ENCODE data around the gene FYTTD1.

The FYTTD1 gene

DNA sequence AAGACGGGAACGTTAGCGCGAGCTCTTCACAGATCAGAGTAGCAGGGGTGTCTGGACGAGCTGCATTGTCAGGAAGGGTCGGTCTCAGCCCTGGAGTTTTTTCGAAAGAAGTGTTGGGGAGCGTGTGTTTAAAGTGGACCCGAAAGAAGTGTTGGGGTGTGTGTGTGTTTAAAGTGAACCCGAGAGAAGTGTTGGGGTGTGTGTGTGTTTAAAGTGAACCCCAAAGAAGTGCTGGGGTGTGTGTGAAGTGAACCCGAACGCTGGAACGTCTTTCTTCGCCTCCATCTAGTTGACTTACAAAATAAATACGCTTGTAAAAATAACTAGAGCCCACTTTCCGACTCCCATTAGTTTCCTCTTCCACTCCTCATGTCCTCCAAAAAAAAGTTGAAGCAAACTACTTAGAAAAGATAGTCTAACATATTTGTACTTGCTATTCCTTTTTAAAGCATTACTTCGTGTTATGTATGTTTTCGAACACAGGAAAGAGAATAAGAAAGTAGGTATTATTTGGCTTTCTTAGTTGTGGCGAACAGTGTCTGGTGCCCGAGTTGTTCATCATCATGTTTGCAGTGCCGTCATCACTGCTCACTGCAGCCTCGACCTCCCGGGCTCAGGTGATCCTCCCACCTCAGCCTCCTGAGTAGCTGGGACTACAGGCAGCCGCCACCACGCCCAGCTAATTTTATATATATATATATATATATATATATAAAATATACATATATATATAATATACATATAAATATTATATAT, 42.4 kb downstream of the FYTTD1 start:
- no peak for DNase-seq (ENCODE audit: low read depth)

DNA sequence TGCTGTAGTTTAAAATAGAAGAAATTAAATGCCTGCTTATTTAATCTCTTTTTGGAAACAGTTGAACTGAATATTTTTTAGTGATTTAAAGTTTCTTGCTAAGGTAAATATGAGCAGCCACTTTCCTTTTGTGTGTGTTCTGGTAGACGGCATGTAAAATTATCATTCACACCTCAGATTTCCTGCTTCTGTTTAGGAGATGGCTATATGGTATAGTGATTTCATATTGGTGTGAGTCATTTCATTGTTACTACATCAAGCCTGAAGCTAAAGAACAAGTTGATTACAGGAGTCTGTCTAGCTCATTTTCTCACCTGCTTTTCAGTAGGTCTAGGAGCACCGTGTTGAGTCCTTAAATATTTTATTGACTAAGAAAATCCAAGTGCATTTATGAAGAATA, 43.6 kb downstream of the FYTTD1 start:
- DNase-seq (ENCODE audit: low read depth) = no peak

DNA sequence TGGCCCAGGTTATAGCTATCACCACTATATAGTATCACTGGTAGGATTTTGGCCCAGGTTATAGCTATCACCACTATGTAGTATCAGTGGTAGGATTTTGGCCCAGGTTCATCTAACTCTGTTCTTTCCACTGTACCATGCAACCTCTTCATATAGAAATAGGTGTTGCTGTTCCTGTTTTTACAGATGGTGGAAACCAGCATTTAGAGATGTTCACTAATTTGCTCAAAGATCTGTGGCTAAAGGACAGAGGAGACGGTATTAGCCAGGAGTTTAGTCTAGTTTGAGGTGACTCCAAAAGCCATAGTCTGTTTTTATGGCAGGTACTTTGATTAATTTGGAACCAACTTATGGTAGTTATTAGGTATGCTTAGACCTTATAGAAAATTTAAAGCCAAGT, 44.4 kb downstream of the FYTTD1 start:
- no peak for DNase-seq (ENCODE audit: low read depth)

DNA sequence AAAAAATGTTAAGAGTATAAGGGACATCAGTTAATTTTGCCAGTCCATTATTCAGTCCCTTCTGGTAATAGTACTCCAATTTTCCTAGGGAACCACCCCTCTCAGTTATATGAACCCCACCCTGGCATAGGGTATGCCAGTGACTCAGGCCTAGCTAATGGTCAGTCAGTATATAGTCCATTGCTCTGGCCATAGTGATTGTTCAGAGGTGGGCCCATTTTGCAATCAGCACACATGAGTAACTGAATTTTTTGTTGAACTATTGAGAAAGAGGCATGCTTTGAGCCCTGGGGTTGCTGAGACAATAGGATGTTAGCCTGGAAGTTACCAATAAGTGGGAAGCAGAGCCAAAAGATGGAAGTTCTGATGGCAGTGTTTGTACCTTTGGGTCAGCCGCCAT, 45.5 kb downstream of the FYTTD1 start:
- no peak for DNase-seq (ENCODE audit: low read depth)

DNA sequence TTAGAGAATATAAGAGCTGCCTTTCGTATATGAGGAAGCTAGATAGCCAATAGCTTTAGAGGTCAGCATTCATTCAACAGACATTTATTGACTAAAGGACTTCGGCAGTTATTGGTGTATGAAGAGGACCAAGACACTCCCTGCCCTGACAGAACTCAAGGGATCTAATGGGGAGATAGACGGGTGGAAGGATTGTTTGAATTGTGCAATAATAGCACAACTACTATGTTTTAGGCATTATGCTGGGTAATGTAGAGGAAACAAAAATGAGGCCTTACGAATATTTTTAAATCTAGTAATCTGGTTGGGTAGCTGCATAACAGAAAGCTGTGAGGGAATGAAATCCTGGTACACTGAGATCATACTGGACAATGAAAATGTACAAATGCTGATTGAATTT, 46.4 kb downstream of the FYTTD1 start:
- DNase-seq (ENCODE audit: low read depth) = no peak

DNA sequence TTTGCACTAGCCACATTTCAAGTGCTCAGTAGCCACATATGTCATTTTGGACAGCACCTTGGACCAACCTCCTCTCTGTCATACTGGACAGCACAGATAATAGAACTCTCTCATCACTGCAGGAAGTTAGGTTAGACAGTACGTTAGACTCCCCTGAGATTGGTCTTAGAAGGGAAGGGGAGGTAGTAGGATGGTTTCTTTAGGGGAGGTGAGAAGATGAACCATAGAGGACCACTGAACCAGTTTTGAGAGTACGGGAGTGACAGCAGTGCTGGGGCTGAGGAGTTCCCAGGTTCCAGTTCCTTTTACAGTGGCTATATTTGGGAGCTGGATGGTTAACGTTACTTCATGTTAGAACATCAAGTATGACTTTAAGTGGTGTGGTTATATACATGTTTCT, 49.2 kb downstream of the FYTTD1 start:
- DNase-seq (ENCODE audit: low read depth) = no peak

DNA sequence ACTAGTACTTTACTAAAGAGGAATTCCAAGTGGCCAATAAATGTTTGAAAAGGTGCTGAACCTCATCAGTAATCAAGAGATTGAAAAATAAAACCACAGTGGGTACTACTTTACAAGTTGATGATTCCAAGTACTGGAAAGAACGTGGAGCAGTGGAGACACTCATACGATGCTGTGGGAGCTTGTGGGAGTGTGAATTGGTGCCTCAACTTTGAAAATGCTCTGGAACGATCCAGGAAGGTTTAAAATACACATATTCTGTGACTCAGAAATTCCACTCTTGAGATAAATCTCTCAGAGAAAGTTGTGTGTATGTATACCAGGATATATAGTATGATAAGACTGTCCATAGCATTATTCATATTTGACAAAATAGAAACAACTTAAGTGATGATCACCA, 50.7 kb downstream of the FYTTD1 start:
- DNase-seq (ENCODE audit: low read depth) = no peak

DNA sequence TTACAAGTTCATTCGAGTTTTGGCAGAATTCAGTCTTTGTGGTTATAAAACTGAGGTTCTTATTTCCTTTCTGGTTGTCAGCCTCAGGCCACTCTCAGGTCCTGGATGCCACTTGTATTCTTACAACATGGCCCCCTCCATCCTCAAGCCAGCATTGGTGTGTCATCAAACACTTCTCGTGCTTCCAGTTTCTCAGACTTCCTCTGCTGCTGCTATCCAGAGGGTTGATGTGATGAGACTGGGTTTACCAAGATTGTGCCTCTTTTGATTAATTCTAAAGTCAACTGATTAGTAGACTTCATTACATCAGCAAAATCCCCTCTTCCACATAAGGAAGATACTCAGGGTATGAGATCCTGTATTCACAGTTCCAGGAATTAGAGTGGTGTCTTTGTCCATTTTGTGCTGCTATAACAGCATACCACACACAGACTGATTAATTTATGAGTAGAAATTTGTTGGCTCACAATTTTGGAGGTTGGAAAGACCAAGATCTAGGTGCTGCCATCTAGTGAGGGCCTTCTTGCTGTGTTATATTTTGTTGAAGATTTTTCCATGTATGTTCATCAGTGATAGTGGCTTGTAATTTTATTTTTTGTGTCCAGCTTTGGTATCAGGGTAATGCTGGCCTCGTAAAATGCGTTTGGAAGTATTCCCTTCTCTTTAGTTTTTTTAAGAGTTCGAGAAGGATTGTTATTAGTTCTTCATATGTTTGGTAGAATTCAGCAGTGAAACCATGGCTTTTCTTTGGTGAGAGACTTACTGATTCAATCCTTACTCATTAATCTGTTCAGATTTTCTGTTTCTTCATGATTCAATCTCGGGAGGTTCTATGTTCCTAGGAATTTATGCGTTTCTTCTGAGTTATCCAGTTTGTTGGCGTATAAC, 52.5 kb downstream of the FYTTD1 start:
- no peak for DNase-seq (ENCODE audit: low read depth)

DNA sequence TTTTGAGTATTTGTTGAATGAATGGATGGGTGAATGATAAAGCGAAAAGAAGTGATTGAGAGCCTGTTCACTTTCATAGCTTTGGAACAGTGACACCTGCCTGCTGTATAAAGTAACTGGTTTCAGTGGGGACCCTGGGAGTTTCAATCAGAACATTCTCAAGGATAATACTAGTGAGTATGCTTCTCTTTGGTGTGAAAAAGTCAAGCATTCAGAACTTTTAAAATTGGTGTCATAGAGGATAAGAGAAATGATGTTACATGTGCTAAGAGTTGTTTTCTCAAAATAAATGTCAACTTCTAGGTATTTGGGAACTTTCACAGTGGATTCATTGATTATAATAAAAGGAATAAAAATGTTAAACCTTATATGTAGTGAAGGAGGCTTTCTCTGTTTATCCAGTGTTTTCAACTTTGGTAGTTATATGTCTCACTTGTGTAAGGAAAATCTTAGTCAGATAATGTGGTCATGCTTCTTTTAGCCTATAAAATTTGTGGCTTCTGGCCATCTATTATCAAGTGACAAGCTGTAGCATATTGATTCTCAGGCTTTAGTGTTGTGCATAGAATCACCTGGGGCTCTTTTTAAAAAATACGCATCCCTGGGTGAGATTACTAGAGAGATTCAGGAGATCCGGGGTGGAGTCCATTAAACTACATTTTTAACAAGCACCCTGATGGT, 53.2 kb downstream of the FYTTD1 start:
- no peak for DNase-seq (ENCODE audit: low read depth)

DNA sequence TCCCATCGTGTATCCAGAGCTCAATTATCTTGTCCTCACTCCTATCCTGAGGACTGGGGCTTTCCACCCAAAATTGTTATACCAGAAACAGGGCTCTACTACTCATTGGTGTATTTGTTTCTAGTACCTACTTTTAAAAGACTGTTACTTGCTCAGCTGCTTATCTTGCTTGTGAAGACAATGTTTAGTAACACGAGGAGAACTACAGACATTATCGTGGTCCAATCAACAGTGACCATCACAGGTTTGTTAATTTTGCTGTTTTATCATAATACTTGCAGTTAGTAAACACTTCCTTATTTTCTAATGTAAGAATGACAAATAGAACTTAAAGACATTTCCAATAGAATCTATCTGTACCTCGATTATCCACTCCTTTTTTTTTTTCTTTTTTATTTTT, 54.8 kb downstream of the FYTTD1 start:
- no peak for DNase-seq (ENCODE audit: low read depth)

DNA sequence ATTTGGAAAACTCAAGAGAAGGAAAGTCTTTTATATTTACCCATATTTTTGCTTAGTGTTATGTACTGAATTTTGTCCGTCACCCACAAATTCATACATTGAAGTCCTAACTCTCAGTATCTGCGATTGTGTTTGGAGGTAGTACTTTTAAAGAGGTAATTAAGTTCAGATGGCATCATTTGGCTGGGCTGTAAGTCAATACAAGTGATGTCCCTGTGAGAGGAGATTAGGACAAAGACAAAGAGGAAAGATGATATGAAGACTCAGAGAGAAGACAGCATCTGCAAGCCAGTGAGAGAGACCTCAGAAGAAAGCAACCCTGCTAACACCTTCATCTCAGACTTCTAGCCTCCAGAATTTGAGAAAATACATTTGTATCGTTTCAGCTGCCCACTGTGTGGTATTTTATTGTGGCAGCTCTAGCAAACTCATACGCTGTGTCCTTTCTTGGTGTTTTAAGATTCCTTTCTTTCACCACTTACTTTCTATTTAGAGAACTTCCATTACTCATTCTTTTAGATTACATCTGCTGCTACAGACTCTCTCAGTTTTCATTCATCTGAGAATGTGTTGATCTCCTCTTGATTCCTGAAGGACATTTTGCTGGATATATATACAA, 58.4 kb downstream of the FYTTD1 start:
- no peak for DNase-seq (ENCODE audit: low read depth)

DNA sequence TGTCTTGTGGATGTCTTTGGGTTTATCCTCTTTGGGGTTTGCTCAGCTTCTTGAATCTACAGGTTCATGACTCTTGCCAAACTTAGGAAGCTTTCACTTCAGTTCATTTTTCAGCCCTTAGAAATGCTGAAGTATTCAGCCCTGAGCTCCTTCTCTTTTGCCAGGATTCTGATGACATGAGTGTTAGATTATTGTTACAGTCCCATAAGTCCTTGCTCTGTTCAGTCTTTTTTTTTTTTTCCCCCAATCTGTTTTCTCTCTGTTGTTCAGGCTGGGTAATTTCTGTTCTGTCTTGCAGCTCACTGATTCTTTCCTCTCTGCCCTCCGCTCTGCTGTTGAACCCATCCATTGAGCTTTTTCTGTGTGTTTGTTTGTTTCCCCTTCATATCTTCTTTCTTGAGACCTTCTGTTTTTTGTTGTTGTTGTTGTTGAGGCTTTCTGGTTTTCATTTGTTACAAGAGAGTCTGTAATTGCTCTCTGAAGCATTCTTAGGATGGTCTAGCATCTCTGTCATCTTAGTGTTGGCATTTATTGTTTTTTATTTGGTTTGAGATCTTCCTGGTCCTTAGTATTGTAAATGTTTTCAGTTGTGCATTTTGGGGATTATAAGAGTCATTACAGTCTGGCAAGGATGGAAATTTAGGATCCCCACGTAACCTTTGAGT, 59.8 kb downstream of the FYTTD1 start:
- no peak for DNase-seq (ENCODE audit: low read depth)

DNA sequence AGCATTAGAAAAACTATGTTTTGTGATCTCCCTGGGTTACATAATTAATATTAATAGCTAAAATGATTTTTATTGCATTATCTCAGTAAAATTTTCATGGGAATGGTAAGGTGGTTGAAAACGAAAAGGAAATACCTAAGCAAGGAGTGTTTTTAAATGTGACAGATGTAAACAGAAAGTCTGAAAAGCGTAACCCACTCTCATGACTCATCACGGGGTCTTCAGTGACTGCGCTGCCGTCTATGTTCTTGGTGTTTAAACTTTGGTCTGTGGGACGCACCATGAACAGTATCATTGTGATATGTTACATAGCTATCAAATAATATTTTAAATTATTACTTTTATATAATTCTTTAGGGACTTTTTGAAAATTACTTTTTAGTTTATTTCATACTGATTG, 61.2 kb downstream of the FYTTD1 start:
- no peak for DNase-seq (ENCODE audit: low read depth)

DNA sequence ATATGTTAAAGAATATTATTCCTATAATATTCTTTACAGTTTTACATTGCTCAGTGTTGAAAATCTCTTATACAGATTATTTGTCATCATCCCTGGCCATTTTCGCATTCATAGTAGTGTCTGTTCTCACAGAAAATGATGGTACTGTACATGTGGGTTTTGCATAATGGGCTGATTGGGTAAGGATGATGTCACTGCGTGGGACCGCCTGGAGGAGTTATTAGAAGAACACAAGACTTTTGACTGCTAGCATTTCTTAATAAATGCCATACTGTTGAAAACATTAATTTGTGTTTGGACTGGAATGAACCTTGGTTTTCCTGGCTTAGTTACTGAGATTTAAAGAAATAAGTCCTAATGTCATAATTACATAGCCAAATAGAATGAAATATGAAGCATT, 61.7 kb downstream of the FYTTD1 start:
- no peak for DNase-seq (ENCODE audit: low read depth)

DNA sequence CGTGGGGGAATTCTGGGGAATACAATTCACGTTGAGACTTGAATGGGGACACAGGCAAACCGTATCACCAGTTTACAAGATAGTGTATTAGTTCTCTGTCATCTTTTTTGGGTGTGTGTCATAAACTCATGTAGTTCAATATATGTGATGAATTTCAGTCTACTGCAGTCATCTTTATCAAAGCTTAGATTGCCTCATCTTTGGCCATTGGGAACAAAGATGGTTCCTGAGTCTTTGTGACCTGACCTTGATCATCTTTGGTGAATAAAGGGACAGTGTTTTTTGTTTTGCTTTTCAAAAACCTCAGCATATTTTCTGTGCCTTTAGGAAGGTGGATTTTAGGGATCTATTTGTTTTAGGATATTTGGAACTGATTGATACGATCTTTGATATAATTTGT, 64.7 kb downstream of the FYTTD1 start:
- no peak for DNase-seq (ENCODE audit: low read depth)

DNA sequence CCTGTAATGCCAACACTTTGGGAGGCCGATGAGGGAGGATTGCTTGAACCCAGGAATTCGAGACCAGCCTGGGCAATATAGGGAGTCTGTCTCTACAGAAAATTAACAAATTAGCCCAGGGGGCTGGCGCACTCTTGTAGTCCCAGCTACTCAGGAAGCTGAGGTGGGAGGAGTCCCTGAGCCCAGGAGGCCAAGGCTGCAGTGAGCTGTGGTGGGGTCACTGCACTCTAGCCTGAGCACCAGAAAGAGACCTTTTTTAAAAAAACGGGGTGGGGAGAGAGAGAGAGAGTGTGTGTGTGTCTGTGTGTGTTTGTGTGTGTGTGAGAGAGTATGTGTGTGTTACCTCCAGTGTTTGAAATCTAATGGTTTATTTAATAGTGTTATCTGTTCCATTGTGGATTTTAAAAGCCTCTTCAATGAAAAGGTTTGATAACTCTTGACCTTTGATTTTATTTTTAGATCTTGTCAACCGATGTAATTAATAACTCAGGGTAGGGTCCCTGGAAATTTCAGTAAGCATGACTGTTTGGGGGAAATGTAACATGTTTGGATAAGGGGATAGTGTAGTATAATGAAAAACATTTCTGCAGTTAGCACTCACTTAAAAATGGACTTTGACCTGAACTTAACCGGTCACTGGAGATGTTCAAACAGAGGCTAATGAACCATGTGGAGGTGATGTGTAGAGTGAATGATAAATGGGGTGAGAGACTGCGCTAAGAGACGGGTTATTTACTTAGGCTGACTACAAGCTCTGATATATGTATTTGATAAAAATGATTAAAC, 71.1 kb downstream of the FYTTD1 start:
- DNase-seq (ENCODE audit: low read depth) = no peak

DNA sequence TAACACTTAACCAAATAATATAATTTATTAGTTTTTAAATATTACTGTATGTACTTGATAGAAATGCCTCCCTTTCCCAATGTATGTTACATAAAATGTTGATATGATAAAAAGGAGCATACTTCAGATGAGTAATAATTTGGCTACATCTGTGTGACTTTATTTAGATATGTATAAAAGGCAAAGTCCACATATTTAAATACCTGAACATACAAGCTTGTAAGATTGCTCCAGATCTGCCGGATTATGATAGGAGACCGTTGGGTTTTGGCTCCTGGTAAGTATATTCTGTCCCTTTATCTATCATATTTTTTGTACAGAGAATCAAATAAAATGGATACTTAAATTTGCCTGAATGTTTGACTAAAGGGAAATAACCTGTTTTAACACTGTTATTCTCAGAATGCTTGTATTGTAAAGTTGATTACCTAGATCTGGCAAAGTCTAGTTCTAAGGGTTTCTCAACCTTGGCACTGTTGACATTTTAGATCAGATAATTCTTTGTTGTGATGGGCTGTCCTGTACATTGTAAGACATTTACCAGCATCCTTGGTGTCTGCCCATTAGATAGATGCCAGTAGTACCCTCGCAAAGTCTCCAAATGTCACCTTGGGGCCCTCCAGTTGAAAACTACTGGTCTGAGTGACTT, 79.8 kb downstream of the FYTTD1 start:
- DNase-seq (ENCODE audit: low read depth) = no peak

DNA sequence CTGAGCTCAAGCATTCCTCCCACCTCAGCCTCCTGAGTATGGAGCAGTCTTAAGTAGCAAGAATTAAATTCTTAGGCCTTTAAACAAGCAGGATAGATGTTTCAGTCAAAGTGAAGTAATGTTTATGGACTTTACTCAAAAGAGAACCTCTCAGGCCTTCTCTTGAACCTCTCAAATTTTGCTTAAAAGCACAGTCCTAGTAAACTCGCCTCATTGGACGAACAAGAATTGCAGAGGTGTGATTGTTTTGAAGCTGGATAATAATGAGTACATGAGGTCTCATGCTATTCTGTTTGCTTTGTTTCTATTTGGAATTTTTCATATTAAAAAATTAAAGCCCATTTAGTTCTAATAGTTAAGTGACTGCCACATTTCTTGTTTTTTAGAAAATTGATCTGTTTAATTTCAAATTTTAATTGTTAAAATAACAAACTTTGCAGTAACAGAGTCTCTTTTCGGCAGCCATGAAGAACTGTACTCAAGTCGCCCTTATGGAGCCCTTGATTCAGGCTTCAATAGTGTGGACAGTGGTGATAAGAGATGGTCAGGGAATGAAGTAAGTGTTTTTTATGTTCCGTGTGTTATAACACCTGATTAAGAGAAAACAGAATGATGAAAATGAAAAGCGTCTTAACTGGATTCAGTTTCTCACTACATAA, 80.8 kb downstream of the FYTTD1 start:
- no peak for DNase-seq (ENCODE audit: low read depth)

DNA sequence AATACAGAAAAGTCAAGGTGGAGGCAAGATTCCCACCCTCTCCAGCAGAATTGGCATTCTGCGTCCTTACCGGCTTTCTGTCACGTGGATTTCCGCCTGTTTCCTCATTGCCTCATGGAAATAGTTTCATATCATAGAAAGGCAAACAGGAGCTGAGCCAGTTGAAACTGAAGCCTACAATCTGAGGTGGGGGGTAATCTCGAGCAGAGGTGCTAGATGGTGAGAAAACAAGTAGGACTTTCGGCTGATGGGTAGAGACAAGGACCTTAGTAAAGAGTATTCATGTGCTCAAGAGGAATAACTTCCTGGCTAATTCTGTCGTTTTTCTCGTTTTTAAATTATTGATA, 81.3 kb downstream of the FYTTD1 start:
- no peak for DNase-seq (ENCODE audit: low read depth)

Data from HS-27A (cell line).